Hematopoietic multipotent progenitor cell treated with erythropoietin and hydrocortisone succinate and interleukin-3 and kit ligand, for 6 days (in vitro differentiated cells): ENCODE results near the gene GIPC2.
"Not testable (repeated sequence)": the region's sequence is repeated elsewhere in the genome, so short reads cannot be mapped to it uniquely, and the experiment has no call there.

ENCODE experiments used
- DNase-seq: peaks from one replicate; pipeline ENCODE4 v3.0.0-alpha.2; 2015

GIPC2 gene

DNA sequence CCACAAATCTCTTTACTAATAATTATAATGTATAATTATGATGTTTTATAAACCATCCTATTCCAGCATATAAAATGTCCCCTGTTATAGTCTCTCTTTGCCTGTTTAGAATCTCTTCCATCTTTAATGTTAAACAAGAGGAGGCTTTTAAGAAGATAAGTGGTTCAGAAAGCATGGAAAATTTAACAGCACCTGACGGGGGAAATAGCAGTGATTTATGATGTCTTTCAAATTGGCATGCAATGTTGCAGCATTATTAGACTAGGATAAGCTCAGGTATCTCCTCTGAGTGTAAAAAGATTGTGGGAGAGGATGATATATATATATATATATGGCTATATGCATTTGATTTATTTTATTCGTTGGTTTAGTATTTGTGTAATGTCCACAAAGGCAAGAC, 24.4 kb downstream of the GIPC2 start:
- DNase-seq, result no peak

DNA sequence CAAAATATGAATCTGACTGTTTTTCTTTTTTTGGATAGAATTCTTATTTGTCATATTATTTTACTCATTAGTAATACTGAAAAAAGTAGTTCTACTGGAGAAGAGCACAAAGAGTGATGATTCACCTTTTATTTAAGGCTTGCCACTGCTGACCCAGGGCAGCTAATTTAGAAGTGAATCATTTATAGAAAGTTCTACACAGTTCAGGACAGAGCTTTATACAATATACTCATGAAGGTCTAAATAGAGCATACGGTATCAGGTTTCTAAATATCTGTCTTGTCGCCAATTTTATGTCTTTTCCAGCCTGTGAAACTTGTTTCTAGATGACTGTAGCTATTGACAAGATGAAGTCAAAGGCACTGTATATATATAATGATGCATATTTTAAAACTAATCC, 25.0 kb downstream of the GIPC2 start:
- no peak for DNase-seq

DNA sequence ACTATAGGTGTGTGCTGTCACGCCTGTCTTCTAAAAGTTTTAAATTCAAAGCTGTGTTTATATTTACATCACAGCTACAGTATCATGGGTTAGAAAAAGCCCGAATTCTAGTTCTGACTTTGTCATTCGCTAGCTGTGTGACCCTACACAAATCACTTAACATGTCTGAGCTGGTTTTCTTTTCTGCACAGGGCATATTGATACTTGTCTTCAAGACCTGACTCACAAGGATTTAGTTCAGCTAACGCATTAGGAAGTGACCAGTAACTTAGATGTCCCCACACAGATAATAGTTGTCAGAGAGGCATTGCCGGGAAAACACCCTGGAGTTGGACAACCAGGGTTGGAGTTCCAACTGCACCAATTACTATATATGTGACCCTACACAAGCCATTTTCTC, 25.9 kb downstream of the GIPC2 start:
- DNase-seq, result no peak

DNA sequence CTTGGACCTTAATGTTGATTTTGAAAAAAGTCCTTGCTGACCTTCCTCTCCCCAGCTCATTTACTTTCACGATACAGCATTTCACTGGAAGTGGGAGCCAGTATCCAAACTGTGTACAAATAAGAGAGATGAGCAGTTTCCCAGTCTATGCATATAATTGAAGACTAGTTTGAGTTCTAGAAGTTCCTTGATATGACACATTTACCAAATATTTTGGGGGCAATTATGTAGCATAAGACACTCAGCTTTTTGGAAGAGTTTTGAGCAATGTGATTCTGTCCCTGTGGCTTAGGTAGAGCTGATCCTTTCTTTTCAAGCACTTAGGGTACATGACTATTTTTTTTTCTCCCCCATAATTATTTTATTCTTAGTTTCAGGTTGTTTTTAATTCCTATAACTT, 26.4 kb downstream of the GIPC2 start:
- no peak for DNase-seq

DNA sequence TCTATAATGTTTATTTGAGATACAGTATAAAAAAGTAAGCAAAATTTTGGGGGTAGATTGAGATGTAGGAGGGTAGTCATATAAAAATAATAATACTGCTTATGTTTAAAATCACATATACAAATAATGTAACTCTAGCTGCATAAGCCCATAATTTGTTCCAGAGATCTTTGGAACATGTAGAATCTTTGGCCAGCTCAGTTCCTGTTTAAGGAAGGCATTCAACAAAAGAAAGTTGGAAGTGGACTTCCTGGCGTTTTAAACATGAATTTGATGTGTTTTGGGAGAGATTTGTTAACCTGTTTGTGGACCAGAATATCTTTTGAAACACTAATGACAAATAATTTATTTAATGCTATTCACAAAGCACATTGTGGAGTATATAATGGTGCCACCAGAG, 27.7 kb downstream of the GIPC2 start:
- DNase-seq, result no peak

DNA sequence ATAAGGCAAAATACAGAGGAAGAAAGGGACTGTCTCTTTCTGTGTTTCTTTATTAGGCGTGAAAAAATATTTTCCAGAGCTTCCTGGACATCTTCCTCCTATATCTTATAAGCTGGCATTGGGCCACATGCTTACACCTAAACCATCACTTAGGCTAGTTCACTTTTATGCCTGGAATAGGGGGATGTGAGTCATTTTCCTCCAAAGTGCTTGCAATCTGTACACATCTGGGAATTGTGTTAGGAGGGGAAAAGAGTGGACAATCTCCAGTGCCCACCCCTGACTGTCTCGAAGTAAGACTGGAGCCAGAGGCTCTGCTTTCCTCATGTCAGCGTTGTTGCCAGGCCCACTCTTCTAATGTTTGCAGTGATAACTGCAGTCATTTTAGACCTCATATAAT, 29.9 kb downstream of the GIPC2 start:
- DNase-seq, result no peak

DNA sequence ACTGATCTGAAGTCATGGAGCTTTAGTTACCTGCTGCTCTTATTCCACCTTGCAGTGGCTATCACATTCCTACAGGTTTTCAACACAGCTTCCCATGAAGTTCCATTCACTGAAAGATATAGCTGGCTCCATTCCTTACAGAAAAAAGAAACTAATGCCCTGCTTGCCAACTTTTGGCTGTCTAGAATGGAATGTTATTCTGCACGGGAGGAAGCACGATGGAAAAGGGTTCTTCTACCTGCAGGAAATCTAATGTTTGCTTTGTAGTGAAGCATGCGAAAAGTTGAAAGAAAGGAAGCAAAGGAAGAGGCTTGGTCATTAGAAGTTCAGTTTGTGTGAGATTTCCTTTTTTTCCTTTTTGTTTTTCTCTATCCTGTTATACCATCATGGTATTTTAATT, 32.6 kb downstream of the GIPC2 start:
- DNase-seq, result no peak

DNA sequence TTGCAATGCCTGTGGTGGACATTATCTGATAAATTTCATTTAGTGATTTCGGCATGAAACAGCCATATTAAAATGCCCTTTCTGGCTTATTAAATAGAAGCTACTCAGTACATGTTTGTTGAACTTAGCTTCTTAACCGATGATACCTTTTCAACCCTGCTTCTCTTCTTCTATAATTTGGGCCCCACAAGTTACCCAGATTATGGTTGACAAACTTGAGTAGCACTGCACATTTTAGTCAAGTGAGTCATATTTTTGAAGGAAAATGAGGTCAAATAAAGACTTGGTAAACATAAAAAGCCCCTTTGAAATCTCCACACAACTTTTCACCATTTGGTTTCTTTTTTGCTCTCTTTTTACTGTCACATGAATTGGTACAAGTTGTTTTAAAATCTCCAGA, 33.8 kb downstream of the GIPC2 start:
- DNase-seq, result no peak

DNA sequence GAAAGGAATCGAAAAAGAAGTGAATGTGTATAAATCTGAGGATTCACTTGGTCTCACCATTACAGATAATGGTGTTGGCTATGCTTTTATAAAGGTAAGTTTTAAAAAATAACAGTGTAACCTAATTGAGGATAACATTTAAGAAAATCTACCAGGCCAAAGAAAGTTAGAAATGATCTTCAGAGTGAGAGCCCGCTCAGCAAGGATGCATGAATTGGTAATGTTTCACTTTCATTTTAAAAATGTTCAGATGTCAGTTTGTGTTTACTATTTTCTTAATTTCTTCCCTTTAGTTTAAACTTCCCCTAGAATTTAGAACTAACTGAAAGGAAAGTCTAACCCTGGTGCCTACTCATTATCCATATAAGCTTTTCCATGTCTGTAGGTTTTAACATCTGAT, 35.0 kb downstream of the GIPC2 start:
- DNase-seq, result no peak

DNA sequence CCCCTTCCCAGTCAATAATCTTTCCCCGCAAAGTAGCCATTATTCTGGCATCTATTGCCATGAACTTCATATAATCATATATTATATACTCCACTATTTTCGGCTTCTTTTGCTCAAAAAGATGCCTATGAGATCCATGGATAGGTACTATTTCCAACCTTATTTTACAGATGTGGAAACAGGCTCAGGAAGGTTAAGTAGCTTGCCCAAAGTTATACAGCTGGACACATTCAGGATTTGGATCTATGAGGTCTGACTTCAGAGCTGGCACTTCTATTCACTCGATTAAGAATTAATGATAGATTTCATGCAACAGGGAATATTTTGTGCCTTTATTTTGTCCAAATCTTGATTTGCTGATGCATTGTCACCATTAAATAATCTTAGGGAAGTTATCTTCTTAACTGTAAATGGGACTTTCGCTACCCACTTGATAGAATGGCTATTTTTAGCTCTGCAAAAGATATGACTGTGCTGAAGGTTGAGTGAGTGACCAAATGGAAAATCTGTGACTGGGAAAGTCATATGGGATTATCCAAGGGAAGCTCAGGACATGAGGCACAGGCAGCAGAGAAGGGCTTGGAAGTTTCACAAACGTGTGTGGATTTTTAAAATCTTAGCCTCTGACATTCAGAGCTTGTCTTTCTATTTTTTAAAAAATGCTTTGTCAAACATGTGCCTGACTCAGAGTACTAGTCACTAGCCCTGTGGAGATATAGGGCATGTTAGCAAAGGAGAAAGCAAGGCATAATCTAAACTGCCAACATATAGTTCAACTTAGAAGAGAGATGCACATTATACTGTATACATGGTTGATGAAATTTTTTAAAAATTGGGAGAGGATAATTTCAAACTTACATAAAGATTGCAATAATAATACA, 36.5 kb downstream of the GIPC2 start:
- no peak for DNase-seq

DNA sequence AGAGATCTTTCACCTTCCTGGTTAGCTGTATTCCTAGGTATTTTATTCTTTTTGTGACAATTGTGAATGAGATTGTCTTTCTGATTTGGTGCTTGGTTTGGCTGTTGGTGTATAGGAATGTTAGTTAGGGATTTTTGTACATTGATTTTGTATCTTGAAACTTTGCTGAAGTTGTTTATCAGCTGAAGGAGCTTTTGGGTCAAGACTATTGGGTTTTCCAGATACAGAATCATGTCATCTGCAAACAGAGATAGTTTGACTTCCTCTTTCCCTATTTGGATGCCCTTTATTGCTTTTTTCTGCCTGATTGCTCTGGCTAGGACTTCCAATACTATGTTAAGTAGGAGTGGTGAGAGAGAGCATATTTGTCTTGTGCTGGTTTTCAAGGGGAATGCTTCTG, 38.9 kb downstream of the GIPC2 start:
- not testable (repeated sequence) for DNase-seq

DNA sequence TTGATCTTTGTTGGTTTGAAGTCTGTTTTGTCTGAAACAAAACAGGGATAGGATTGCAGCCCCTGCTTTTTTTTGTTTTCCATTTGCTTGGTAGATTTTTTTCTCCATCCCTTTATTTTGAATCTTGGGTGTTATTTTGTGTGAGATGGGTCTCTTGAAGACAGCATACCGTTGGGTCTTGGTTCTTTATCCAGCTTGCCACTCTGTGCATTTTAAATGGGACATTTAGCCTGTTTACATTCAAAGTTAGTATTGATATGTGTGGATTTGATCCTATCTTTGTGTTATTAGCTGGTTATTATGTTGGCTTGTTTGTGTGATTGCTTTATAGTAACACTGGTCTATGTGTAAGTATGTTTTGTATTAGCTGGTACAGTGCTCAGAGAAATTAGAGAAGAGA, 40.9 kb downstream of the GIPC2 start:
- no peak for DNase-seq

DNA sequence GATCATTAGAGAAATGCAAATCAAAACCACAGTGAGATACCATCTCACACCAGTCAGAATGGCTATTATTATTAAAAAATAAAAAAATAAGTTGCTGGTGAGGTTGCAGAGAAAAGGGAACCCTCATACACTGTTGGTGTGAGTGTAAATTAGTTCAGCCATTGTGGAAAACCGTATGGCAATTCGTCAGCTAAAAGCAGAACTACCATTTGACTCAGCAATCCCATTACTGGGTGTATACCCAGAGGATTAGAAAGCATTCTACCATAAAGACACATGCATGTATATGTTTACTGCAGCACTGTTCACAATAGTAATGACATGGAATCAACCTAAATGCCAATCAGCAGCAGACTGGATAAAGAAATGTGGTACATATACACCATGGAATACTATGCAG, 42.2 kb downstream of the GIPC2 start:
- DNase-seq, result no peak

DNA sequence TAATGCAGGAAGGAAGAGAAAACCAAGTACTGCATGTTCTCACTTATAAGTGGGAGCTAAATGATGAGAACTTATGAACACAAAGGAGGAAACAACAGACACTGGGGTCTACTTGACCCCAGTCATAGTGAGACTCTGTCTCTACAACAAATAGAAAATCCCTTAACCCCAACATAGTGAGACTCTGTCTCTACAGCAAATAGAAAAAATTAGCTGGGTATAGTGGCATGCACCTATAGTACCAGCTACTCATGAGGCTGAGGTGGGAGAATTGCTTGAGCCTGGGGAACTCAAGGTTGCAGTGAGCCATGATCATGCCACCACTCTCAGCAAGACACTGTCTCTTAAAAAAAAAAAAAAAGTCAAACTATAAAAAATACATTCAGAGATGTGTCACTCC, 42.7 kb downstream of the GIPC2 start:
- DNase-seq, result no peak

DNA sequence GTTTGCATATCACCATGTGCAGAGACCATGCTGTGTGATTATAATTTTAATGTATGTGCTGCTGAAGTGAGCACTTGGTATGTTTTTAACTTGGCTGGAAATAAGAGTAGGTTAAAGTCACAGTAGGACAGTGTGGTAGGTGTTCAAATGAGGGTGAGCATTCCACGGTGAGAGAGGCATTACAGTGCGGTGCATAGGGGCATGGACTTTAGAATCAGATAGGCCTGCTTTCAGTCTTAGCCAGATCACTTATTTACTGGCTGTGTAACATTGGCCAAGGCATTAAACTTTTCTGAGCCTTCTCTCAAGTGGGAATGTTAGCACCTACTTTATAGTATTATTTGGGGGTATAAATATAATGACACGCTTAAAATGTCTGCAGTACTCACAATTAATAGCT, 43.2 kb downstream of the GIPC2 start:
- no peak for DNase-seq

DNA sequence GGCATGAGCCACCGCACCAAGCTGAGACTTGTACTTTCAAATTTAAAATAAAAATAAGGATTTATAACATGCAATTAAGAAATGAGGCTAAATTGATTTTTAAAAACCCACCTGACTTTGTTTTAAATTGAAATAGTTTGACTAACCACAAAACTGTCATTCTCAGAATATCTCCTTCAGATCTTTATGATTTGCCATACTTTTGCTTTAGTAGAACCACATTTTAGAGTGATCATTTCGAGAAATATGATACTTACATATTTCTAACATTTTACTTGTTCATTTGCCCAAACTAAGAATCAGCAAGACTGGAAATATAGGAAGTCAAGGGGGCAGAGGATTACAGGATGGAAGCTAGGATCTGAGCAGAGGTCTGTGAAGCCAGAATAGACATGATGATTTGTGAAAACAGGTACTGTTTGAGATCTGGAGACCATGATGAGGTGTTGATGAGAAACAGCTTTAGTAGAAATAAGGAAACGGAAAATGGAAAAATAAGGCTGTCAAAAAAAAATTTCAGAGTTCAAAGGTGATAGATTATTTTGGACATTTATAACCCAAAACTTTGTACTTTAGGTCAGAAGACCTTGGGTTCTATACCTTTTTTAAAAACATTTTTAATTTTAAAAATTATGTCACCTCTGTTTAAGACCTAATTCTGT, 44.8 kb downstream of the GIPC2 start:
- DNase-seq, result no peak

DNA sequence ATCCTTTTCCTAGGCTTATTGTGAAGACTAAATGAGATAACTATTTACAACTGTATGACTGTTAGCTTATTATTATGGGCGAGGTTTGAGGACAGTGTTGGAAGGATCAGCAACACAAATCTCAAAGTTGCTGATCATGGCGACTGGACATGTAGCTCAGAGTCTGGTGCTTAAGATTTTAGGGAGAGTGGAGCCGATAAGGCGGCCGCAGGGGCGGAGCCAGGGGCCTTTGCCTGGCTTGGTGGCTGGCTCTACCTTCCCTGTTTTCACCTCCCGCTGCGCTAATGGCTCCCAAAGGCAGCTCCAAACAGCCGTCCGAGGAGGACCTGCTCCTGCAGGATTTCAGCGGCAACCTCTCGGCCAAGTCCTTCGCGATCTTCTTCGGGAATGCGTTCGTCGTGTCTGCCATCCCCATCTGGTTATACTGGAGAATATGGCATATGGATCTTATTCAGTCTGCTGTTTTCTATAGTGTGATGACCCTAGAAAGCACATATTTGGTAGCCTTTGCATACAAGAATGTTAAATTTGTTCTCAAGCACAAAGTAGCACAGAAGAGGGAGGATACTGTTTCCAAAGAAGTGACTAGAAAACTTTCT, 45.5 kb downstream of the GIPC2 start:
- DNase-seq, result no peak

DNA sequence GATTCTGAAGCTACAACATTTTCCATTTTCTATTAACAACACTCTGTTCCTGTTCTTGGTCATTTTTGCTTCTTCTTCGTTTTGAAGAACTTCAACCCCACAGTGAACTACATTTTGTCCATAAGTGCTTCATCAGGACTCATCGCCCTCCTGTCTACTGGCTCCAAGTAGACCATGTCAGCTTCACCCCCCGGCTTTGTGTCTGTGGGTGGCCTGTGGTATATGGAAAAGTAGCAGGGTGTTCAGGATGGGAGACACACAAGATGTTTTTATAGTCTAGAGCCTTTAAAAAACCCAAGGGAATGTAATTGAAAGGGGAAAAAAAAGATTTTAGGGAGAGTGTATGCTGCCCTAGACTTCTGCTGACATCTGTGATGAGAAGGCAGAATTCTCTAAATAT, 46.1 kb downstream of the GIPC2 start:
- no peak for DNase-seq

DNA sequence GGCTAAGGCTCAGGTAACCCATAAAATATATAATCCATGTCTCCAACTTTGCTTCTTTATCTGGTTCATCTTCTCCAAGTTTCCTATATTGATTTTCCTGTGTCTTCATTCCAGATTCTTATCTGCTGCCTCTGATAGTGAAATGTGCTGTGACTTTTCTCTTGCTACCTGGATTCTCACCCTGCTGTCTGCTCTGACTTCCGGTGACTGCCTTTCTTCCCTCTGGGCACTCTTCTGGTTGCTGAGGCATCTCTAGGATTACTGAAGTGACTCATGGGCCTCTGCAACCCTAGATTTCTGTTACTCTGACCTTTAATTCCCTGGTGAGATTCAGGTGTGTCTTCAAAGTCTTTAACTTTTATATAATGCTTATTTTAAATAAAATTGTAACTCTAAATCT, 46.9 kb downstream of the GIPC2 start:
- DNase-seq, result no peak

DNA sequence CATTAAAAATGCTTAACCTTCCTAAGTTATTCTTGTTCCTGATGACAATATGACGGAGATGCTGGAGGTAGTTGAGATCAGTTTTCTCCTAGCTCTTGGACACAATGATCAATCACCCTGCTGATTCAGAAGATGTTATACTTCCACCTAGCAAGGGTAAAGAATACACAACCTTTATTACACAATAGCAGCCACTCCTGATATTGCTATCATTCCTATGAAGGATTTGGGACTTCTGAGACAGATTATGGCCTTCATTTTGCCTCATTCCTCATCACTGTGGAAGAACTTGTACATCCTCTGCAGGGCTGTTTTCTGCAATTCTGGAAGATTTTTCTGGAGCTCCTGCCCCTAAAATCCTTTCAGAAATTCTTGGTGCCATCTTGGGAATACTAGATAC, 47.8 kb downstream of the GIPC2 start:
- no peak for DNase-seq

DNA sequence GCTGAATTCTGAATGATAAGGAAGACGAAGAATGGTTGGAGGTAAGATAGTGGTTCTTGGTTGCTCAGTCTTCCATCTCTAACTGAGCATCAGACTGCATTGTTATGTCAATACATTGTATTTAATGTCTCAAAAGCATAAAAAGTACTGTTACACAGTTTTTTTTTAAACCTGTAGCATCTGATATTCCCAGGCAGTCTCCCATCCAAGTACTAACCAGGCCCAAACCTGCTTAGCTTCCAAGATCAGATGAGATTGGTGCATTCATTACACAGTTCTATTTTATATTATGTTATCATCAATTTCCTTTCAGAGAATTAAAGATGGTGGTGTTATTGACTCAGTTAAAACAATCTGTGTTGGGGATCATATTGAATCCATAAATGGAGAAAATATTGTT, 48.9 kb downstream of the GIPC2 start:
- no peak for DNase-seq

DNA sequence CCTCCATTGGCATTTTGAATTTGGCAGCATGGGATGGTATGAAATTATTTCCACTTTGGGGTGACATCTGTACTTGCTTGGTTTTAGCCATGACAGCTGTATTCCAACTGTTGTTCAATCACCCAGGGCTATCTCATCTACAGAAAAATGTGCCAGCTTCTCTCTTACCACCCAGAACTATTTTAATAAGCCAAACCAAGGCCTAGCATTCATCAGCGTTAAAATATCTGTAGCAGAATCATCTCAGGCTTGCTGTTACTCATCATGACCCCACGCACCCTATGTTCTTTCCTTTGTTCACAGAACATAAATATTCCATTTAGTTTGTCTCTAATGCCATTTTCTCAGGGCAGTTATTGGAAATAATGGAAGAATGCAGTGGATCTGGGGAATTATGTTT, 49.8 kb downstream of the GIPC2 start:
- DNase-seq, result no peak

DNA sequence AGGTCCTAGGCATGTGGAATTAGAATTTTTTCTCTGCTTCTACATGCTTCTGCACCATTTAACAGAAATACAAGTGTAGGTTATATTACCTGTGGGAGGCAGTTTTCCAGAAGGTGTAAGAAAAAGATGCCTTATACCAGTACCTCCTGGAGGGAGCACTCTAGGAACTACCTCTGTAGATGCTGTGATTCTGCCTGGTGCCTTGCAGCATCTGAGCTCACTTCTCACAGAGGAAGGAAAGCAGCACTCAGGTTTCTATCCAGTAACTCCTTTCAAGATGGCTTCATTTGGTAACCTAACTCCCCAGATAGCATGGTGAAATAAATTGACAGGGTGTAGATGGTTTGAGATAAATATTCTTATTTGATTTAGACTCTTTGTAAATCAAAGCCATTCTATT, 50.3 kb downstream of the GIPC2 start:
- DNase-seq, result no peak

DNA sequence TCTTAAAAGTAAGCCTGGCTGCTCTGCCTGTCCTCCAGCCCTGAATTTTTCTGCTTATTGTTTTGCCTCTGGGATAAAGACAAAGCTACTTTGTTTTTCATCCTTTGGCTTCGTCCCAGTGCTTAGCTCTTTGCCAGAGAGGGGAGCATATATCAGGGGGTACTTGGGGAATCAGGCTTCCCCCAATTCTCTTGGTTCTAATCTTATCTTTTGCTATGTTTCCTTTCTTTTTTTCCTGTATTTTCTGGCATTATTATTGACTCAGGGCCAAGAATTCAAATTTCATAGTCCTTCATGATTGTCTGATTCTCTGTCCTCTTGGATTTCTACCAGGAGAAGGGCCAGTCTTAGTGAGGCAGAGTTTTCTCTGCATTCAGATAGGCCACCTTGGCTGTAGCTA, 51.2 kb downstream of the GIPC2 start:
- no peak for DNase-seq
